ENCODE measurements around the gene MBD4.

- TF ChIP-seq CTCF (IDR thresholded peaks at IDR 0.05 in 8 of 11, conservative IDR thresholded peaks at IDR 0.05 in 3 of 11) = no peak
- no peak for TF ChIP-seq POLR2AphosphoS5 (IDR thresholded peaks at IDR 0.05)
- TF ChIP-seq POLR2A (IDR thresholded peaks at IDR 0.05) = no peak
Observed at GRCh38 chr3:129389572-129389937, 50.2 kb downstream of the MBD4 start.
